Measurements from ENCODE around the gene SSH2. TPM values are rescaled to one million over a fixed set of nuclear protein-coding genes. Genes with fewer than 3 reads are reported as not detected.

Gene SSH2
- total and polyA plus RNA-seq, 9 of the 15 experiments (the other 6 are each of a cell fraction or from before 2014, with no cell fraction given) = 3.9 to 16.1 (median 10.2) TPM

DNA sequence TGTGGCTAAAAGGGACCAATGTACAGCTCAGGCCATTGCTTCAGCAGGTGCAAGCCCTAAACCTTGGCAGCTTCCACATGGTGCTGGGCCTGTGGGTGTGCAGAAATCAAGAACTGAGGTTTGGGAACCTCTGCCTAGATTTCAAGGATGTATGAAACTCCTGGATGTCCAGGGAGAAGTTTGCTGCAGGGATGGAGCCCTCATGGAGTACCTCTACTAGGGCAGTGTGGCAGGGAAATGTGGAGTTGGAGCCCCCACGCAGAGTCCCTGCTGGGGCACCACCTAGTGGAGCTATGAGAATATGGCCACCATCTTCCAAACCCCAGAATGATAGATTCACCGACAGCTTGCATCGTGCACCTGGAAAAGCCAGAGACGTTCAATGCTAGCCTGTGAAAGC, 24.4 kb upstream of the SSH2 start (continued):
- TF ChIP-seq, protein P1, sequence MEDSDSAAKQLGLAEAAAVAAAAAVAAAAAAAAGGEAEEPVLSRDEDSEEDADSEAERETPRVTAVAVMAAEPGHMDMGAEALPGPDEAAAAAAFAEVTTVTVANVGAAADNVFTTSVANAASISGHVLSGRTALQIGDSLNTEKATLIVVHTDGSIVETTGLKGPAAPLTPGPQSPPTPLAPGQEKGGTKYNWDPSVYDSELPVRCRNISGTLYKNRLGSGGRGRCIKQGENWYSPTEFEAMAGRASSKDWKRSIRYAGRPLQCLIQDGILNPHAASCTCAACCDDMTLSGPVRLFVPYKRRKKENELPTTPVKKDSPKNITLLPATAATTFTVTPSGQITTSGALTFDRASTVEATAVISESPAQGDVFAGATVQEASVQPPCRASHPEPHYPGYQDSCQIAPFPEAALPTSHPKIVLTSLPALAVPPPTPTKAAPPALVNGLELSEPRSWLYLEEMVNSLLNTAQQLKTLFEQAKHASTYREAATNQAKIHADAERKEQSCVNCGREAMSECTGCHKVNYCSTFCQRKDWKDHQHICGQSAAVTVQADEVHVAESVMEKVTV (CRISPR knock-in tag; IDR thresholded peaks at IDR 0.05) = no peak
- peak in 1 of 3 experiments; percentile 9 for TF ChIP-seq YY1 (IDR thresholded peaks at IDR 0.05; ENCODE audit: borderline replicate concordance in 1 of 3, control insufficient read depth in 1 of 3, extremely low read depth in 1 of 3, insufficient read depth in 3 of 3, insufficient read length in 1 of 3, insufficient replicate concordance in 2 of 3, low read depth in 1 of 3, low read length in 2 of 3)
- no peak for TF ChIP-seq ZKSCAN3 (CRISPR knock-in tag; IDR thresholded peaks at IDR 0.05)
- peak; percentile 11 for TF ChIP-seq ZFP36 (IDR thresholded peaks at IDR 0.05; ENCODE audit: low read depth, low read length, partially characterized antibody)
- no peak for TF ChIP-seq THAP7 (CRISPR knock-in tag; IDR thresholded peaks at IDR 0.05)
- no peak for TF ChIP-seq FOXK1 (CRISPR knock-in tag; IDR thresholded peaks at IDR 0.05; ENCODE audit: borderline replicate concordance)
- TF ChIP-seq, protein P2, sequence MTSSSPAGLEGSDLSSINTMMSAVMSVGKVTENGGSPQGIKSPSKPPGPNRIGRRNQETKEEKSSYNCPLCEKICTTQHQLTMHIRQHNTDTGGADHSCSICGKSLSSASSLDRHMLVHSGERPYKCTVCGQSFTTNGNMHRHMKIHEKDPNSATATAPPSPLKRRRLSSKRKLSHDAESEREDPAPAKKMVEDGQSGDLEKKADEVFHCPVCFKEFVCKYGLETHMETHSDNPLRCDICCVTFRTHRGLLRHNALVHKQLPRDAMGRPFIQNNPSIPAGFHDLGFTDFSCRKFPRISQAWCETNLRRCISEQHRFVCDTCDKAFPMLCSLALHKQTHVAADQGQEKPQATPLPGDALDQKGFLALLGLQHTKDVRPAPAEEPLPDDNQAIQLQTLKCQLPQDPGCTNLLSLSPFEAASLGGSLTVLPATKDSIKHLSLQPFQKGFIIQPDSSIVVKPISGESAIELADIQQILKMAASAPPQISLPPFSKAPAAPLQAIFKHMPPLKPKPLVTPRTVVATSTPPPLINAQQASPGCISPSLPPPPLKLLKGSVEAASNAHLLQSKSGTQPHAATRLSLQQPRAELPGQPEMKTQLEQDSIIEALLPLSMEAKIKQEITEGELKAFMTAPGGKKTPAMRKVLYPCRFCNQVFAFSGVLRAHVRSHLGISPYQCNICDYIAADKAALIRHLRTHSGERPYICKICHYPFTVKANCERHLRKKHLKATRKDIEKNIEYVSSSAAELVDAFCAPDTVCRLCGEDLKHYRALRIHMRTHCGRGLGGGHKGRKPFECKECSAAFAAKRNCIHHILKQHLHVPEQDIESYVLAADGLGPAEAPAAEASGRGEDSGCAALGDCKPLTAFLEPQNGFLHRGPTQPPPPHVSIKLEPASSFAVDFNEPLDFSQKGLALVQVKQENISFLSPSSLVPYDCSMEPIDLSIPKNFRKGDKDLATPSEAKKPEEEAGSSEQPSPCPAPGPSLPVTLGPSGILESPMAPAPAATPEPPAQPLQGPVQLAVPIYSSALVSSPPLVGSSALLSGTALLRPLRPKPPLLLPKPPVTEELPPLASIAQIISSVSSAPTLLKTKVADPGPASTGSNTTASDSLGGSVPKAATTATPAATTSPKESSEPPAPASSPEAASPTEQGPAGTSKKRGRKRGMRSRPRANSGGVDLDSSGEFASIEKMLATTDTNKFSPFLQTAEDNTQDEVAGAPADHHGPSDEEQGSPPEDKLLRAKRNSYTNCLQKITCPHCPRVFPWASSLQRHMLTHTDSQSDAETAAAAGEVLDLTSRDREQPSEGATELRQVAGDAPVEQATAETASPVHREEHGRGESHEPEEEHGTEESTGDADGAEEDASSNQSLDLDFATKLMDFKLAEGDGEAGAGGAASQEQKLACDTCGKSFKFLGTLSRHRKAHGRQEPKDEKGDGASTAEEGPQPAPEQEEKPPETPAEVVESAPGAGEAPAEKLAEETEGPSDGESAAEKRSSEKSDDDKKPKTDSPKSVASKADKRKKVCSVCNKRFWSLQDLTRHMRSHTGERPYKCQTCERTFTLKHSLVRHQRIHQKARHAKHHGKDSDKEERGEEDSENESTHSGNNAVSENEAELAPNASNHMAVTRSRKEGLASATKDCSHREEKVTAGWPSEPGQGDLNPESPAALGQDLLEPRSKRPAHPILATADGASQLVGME (CRISPR knock-in tag; IDR thresholded peaks at IDR 0.05) = no peak
- peak; percentile 83; the same call in 1 of the 2 replicates for TF ChIP-seq CBX5 (IDR thresholded peaks at IDR 0.05; ENCODE audit: borderline replicate concordance, low read depth)
